WTC11 (cell line): Measurements from ENCODE around the gene NOP9. TPM values are rescaled to one million over a fixed set of nuclear protein-coding genes. Genes with fewer than 3 reads are reported as not detected.

ENCODE experiments used
- AFF4 ChIP-seq: sonication (generic); formaldehyde crosslinking; IDR thresholded peaks from 2 replicates; pipeline ENCODE4 v1.8.1; 2023; ENCODE audit warnings: mild to moderate bottlenecking, missing genetic modification reagents, borderline replicate concordance
- AR ChIP-seq: fragments of 250-450 bp; sonication (Bioruptor Pico); IDR thresholded peaks from 2 replicates; pipeline ENCODE4 v1.9.0; 2021; ENCODE audit warnings: mild to moderate bottlenecking
- ATF2 ChIP-seq: sonication (generic); formaldehyde crosslinking; IDR thresholded peaks from 2 replicates; pipeline ENCODE4 v1.8.1; 2022; ENCODE audit warnings: low read depth, missing genetic modification reagents, borderline replicate concordance
- ATF6 ChIP-seq: sonication (generic); formaldehyde crosslinking; IDR thresholded peaks from 2 replicates; pipeline ENCODE4 v1.8.1; 2023; ENCODE audit warnings: mild to moderate bottlenecking, missing genetic modification reagents
- CREB1 ChIP-seq: sonication (generic); formaldehyde crosslinking; IDR thresholded peaks from 2 replicates; pipeline ENCODE4 v1.8.0; 2023; ENCODE audit warnings: mild to moderate bottlenecking, missing genetic modification reagents
- E2F1 ChIP-seq: sonication (generic); formaldehyde crosslinking; IDR thresholded peaks from 2 replicates; pipeline ENCODE4 v1.8.0; 2022; ENCODE audit warnings: mild to moderate bottlenecking, missing genetic modification reagents
- GABPB1 ChIP-seq: sonication (generic); formaldehyde crosslinking; IDR thresholded peaks from 2 replicates; pipeline ENCODE4 v1.8.1; 2023; ENCODE audit warnings: mild to moderate bottlenecking, missing genetic modification reagents
- GTF2I ChIP-seq: fragments of 250-450 bp; sonication (Bioruptor Pico); conservative IDR thresholded peaks from 2 replicates; pipeline ENCODE4 v1.4.0; 2021; ENCODE audit warnings: mild to moderate bottlenecking
- HMGA2 ChIP-seq: fragments of 250-450 bp; sonication (Bioruptor Pico); IDR thresholded peaks from 2 replicates; pipeline ENCODE4 v1.4.0; 2021; ENCODE audit warnings: mild to moderate bottlenecking, moderate library complexity
- HMGXB4 ChIP-seq: sonication (generic); formaldehyde crosslinking; IDR thresholded peaks from 2 replicates; pipeline ENCODE4 v1.8.1; 2023; ENCODE audit warnings: mild to moderate bottlenecking, moderate library complexity, missing genetic modification reagents
- IRF1 ChIP-seq: sonication (generic); formaldehyde crosslinking; IDR thresholded peaks from 2 replicates; pipeline ENCODE4 v1.8.0; 2023; ENCODE audit warnings: missing genetic modification reagents
- JUN ChIP-seq: sonication (generic); formaldehyde crosslinking; IDR thresholded peaks from 2 replicates; pipeline ENCODE4 v1.8.0; 2023; ENCODE audit warnings: mild to moderate bottlenecking, missing genetic modification reagents
- NR1H2 ChIP-seq: sonication (generic); formaldehyde crosslinking; IDR thresholded peaks from 2 replicates; pipeline ENCODE4 v1.9.0; 2021; ENCODE audit warnings: mild to moderate bottlenecking, moderate library complexity, missing genetic modification reagents
- USF1 ChIP-seq: sonication (generic); formaldehyde crosslinking; IDR thresholded peaks from 2 replicates; pipeline ENCODE4 v1.8.0; 2022; ENCODE audit warnings: mild to moderate bottlenecking, missing genetic modification reagents
- ZBTB21 ChIP-seq: sonication (generic); formaldehyde crosslinking; IDR thresholded peaks from 2 replicates; pipeline ENCODE4 v1.8.1; 2023; ENCODE audit warnings: mild to moderate bottlenecking, missing genetic modification reagents, borderline replicate concordance
- ZNF138 ChIP-seq: sonication (generic); formaldehyde crosslinking; conservative IDR thresholded peaks from 2 replicates; pipeline ENCODE4 v1.8.1; 2022; ENCODE audit warnings: mild to moderate bottlenecking, moderate library complexity, missing genetic modification reagents
- ZNF416 ChIP-seq: fragments of 250-450 bp; sonication (Bioruptor Pico); IDR thresholded peaks from 2 replicates; pipeline ENCODE4 v1.9.0; 2021; ENCODE audit warnings: mild to moderate bottlenecking, inconsistent platforms
- total RNA-seq: library from RNA; stranded (reverse); gene quantifications from 3 replicates; pipeline ENCODE4 v1.2.3, GENCODE V29; 2021

The NOP9 gene
- total RNA-seq, 1 experiment from 2014 or later = 44.4 TPM

GRCh38 chr14:24332268-24332993 lies 32.8 kb downstream of the NOP9 start (continued):
- TF ChIP-seq IRF1 (CRISPR knock-in tag) (peak; percentile 98), ATF6 (CRISPR knock-in tag) (0 out of 2 replicates have a peak, but pooled peaks have one; percentile 78), E2F1 (peak; percentile 95), ZNF138 (CRISPR knock-in tag) (peak; percentile 89; the same call in 1 of the 2 replicates), HMGXB4 (CRISPR knock-in tag) (peak; percentile 82; the same call in 1 of the 2 replicates), USF1 (CRISPR knock-in tag) (peak; percentile 86), ATF2 (CRISPR knock-in tag) (peak; percentile 91), ZBTB21 (CRISPR knock-in tag) (peak; percentile 82; the same call in 1 of the 2 replicates), GABPB1 (CRISPR knock-in tag) (peak; percentile 95), CREB1 (CRISPR knock-in tag) (peak; percentile 97), AFF4 (CRISPR knock-in tag) (no peak; the same call in 1 of the 2 replicates), JUN (CRISPR knock-in tag) (peak; percentile 96), HMGA2 (CRISPR knock-in tag) (no peak), ZNF416 (CRISPR knock-in tag) (no peak), AR (CRISPR knock-in tag) (no peak), NR1H2 (peak; percentile 94), GTF2I (CRISPR knock-in tag) (no peak)
